NCI-H748 (cell line): ENCODE measurements around the gene HINT2.
A peak's percentile ranks its signal among the peaks of the same experiment; 100 is the strongest.

Experiments used
- DNase-seq: peaks from one replicate; lab custom pipeline; 2025; ENCODE audit not compliant: unreplicated experiment; lab: John Stamatoyannopoulos, UW

The HINT2 gene

DNA sequence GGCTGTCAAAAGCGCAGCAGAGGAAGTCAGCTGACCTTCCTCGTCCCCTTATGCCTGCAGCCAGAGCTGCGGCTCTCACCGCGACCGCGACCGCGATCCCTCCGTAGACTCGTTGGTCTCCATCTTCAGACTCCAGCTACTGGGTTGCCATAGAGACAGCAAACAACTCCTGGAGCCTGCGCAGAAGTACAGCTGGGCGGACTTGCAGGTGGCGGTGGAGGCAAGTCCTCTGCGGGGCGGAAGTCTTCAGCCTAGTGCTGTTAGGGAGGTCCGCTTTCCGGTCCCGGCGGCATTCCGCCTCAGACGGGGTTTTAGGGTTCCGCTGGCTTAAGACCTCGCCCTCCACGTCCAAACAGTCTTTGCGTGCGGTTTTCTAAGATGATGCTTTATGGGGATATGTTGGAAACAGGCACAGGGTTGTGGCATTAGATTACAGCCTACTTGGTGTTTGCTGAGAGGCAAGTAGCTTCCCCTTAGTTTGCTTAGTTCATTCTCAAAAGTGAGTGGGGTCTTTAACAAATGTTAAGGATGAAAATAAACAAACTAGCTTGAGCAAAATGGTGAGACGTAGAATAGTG lies 2.7 kb downstream of the HINT2 start, which contains the start of gene SPAG8:
Gene SPAG8 (minus strand): TSS at position 238 of the 578 bp plus-strand sequence. CDS start 115 bp downstream, at position 123.
- DNase-seq: peak; percentile 99

DNA sequence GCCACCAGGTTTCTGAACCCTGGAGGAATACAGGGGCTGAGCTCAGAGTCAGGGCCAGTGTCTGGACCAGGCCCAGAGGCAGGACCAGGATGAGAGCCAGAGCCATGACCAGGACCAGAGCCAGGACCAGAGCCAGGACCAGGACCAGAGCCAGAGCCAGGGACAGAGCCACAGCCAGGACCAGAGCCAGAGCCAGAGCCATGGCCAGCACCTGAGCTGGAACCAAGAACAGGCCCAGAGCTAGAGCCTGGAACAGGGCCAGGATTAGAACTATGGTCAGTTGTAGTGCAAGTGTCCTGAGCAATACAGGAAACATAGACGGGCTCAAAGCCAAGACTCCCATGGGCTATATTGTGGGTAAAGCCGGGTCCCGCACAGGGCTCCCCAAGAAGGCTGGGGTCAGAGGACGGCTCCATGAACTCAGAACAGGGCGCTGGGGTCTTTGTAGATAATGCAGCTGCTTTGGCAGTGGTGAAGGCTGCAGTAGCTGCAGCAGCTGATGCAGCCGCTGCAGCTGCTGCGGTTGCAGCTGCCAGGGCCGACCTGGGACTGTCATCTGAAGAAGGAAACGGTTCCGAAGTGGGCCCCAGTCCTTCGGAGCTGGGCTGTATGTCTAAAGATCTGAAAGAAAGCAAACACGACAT lies 3.3 kb downstream of the HINT2 start:
- no peak for DNase-seq

- no peak for DNase-seq
Measured at GRCh38 chr9:35810122-35810521, 4.7 kb downstream of the HINT2 start.

DNA sequence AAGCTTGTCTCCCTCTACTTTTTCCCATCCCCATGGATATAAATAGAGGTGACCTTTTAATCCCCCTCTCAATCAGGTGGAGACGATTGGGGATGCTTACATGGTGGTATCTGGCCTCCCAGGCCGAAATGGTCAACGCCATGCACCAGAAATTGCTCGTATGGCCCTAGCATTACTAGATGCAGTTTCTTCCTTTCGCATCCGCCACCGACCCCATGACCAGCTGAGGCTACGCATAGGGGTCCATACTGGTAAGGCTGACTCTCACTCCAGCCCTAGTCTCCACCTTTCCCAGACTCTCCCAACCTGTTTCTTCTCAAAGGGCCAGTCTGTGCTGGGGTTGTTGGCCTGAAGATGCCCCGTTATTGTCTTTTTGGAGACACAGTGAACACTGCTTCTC lies 6.4 kb downstream of the HINT2 start:
- no peak for DNase-seq

GRCh38 chr9:35806101-35806500 lies 8.7 kb downstream of the HINT2 start:
- no peak for DNase-seq

GRCh38 chr9:35801328-35802128 lies 13.3 kb downstream of the HINT2 start:
- DNase-seq: no peak

DNA sequence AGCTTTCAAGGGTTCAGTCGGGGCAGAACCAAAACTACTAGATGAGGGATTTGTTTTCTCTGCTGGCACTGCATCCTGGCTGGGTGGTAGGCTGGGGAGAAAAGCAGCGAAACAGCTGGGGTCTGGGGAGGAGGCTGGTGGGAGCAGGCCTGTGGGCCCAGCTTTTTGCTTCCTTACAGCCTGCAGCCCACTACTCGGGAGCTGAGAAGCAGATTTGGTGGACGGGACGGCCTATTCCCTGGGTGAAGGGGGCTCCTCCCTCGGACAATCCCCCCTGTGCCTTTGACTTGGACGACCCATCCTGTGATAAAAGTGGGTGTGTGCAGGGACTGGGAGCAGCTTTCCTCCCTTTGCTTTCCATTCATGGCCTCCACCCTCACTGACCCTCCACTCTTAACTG lies 14.3 kb downstream of the HINT2 start:
- no peak for DNase-seq

- no peak for DNase-seq
Measured at GRCh38 chr9:35798658-35799374, 16.0 kb downstream of the HINT2 start.

DNA sequence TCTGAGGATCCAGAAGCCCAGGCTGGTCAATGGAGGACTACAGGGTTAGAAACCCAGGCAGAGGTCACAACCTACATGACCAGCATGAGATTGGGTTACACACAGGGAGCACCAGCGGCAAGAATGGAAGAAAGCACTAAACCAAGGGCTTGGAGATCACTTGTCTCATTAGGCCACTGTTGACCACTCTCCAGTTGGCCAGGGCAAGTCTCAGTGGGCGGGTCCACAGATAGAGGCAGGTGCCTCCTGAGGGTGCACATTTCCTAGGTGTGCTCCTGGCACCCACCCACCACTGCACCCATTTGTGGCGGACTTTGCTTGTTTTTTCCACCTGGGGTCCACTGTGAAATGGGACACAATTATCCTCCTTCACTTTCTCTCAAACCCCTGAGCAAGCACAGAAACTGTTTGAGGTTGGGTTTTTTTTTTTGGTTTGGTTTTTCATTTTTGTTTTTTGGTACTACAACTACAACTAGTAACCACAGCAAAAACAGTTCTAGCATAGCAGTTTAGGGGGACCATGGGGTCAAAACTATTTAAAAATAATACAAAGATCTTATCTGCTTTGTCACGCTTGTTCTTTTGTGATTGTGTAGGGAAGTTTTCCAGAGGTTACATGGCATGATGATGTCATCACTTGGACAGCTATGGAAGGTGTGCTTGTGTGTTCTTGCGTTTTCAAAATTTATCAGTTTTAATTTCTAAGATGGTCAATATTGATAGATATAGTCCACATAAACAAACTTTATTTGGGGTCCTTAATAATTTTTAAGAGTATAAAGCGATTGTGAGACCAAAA lies 17.3 kb downstream of the HINT2 start:
- no peak for DNase-seq

GRCh38 chr9:35795695-35796094 lies 19.1 kb downstream of the HINT2 start:
- DNase-seq: no peak

DNA sequence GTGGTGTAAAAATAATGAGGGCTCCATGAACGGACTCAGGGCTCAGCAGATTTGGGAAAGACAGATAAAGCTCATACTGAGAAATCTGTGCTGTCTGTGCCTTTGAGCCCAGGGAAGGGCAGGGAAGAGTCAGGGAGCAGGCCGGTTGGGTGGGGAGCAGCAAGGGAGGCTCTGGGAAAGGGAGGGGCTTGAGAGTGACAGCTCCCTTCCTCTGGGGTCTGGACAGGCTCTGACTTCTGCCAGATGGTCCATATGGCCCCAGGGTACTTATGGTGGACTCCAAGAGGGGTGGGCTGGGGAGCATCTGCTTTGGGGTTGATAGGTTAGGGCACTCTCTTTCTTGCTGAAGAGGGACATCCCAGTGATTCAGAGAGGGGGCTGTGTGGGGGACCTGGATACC lies 21.4 kb downstream of the HINT2 start:
- DNase-seq: no peak

- DNase-seq: no peak
Measured at GRCh38 chr9:35792826-35793225, 22.0 kb downstream of the HINT2 start.

- DNase-seq: no peak
Measured at GRCh38 chr9:35792024-35792813, 22.6 kb downstream of the HINT2 start.

- no peak for DNase-seq
Measured at GRCh38 chr9:35791297-35791921, 23.4 kb downstream of the HINT2 start, which contains the start of gene NPR2. TSS of gene NPR2 (plus strand) at chr9:35791591. CDS start at chr9:35792409, 818 bp downstream.

- DNase-seq: peak; percentile 76
Measured at GRCh38 chr9:35790385-35791296, 24.2 kb downstream of the HINT2 start.

DNA sequence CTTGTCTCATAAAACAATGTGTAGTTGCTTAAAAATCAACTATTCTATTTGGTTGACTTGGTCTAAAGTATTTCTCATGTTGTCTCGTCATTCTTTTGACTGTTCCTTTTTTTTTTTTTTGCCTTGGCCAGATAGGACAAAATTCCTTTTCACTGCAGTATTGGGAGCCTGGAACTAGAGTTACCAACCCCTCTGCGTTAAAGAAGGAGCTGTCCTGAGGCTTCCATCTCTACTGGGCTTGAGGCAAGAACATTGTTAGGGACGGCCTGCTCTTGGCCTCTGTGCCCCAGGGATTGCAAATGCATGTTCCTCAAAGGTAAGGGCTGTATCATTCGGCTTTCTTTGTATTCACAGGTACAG lies 24.8 kb downstream of the HINT2 start:
- DNase-seq: no peak

GRCh38 chr9:35789541-35789940 lies 25.3 kb downstream of the HINT2 start:
- DNase-seq: no peak

GRCh38 chr9:35783418-35783817 lies 31.4 kb downstream of the HINT2 start:
- no peak for DNase-seq
